Trophoblast cell (in vitro differentiated cells and primary cell): ENCODE measurements around the gene CYTH1.

Source experiments
- DNase-seq, 2 donors: peaks; one replicate each; pipeline ENCODE4 v3.0.0-alpha.2; 2016
- H2AFZ ChIP-seq: 2 replicates; pipeline ENCODE4 v1.6.1; 2013; ENCODE audit warnings: low read length, moderate library complexity, mild to moderate bottlenecking; ENCODE audit not compliant: insufficient read depth, poor library complexity
- H2AK5ac ChIP-seq: 2 replicates; pipeline ENCODE4 v1.6.1; 2013; ENCODE audit warnings: mild to moderate bottlenecking, low read length
- H2BK120ac ChIP-seq: 2 replicates; pipeline ENCODE4 v1.6.1; 2013; ENCODE audit warnings: low read length, mild to moderate bottlenecking, moderate library complexity; ENCODE audit not compliant: insufficient read depth, poor library complexity
- H2BK12ac ChIP-seq: 2 replicates; pipeline ENCODE4 v1.6.1; 2013; ENCODE audit warnings: mild to moderate bottlenecking, low read length, moderate library complexity
- H2BK5ac ChIP-seq: 2 replicates; pipeline ENCODE4 v1.6.1; 2013; ENCODE audit warnings: low read length, low read depth, moderate library complexity, mild to moderate bottlenecking; ENCODE audit not compliant: poor library complexity
- H3K14ac ChIP-seq: 2 replicates; pipeline ENCODE4 v1.6.1; 2013; ENCODE audit warnings: mild to moderate bottlenecking, low read length
- H3K18ac ChIP-seq: 2 replicates; pipeline ENCODE4 v1.6.1; 2013; ENCODE audit warnings: mild to moderate bottlenecking, low read length
- H3K23ac ChIP-seq: 2 replicates; pipeline ENCODE4 v1.6.1; 2013; ENCODE audit warnings: low read length
- H3K27ac ChIP-seq: 2 replicates; pipeline ENCODE4 v1.5.1; 2013; ENCODE audit warnings: low read depth, mild to moderate bottlenecking, inconsistent platforms, low read length, moderate library complexity
- H3K27me3 ChIP-seq: 2 replicates; pipeline ENCODE4 v1.6.1; 2013; ENCODE audit warnings: inconsistent platforms, mild to moderate bottlenecking, low read length, moderate library complexity; ENCODE audit not compliant: insufficient read depth
- H3K36me3 ChIP-seq, 2 experiments: 1 replicate in 1 of 2; 2 replicates in 1 of 2; pipeline ENCODE4 v1.6.1; 2013; ENCODE audit warnings: low read length in 2 of 2, mild to moderate bottlenecking in 2 of 2, moderate library complexity in 1 of 2; ENCODE audit not compliant: insufficient read depth in 2 of 2, control insufficient read depth in 1 of 2
- H3K4ac ChIP-seq: 2 replicates; pipeline ENCODE4 v1.6.1; 2013; ENCODE audit warnings: low read depth, mild to moderate bottlenecking, low read length, moderate library complexity
- H3K4me1 ChIP-seq, 2 experiments: 1 replicate in 1 of 2; 2 replicates in 1 of 2; pipeline ENCODE4 v1.6.1; 2013; ENCODE audit warnings: low read length in 2 of 2, mild to moderate bottlenecking in 2 of 2, moderate library complexity in 1 of 2; ENCODE audit not compliant: insufficient read depth in 2 of 2, control insufficient read depth in 1 of 2
- H3K4me2 ChIP-seq: 2 replicates; pipeline ENCODE4 v1.6.1; 2013; ENCODE audit warnings: inconsistent platforms, mild to moderate bottlenecking, low read length, moderate library complexity
- H3K4me3 ChIP-seq: 2 replicates; pipeline ENCODE4 v1.5.1; 2013; ENCODE audit warnings: mild to moderate bottlenecking, low read depth, low read length, inconsistent platforms
- H3K79me1 ChIP-seq: one replicate; pipeline ENCODE4 v1.6.1; 2013; ENCODE audit warnings: low read length
- H3K79me2 ChIP-seq: 2 replicates; pipeline ENCODE4 v1.6.1; 2013; ENCODE audit warnings: low read length, mild to moderate bottlenecking; ENCODE audit not compliant: control insufficient read depth, insufficient read depth, poor library complexity
- H3K9ac ChIP-seq: 2 replicates; pipeline ENCODE4 v1.6.1; 2013; ENCODE audit warnings: mild to moderate bottlenecking, low read length
- H3K9me3 ChIP-seq: 2 replicates; pipeline ENCODE4 v1.6.1; 2013; ENCODE audit warnings: low read depth, mild to moderate bottlenecking, control low read depth, inconsistent platforms, low read length; ENCODE audit not compliant: insufficient read depth
- H4K12ac ChIP-seq: 2 replicates; pipeline ENCODE4 v1.6.1; 2013; ENCODE audit warnings: low read depth, mild to moderate bottlenecking, low read length, moderate library complexity
- H4K8ac ChIP-seq: 2 replicates; pipeline ENCODE4 v1.6.1; 2013; ENCODE audit warnings: low read depth, mild to moderate bottlenecking, low read length, moderate library complexity
- H4K91ac ChIP-seq: one replicate; pipeline ENCODE4 v1.6.1; 2013; ENCODE audit warnings: low read depth, mild to moderate bottlenecking, low read length, moderate library complexity
- WGBS: extraction: QIAGEN DNeasy Blood & Tissue Kit; methylation state at CpG from one replicate; pipeline ENCODE4 v1.1.7; 2013; ENCODE audit warnings: missing lambda C conversion rate; ENCODE audit not compliant: insufficient read length, insufficient coverage; ENCODE audit errors: extremely low coverage; 5-methylcytosine and 5-hydroxymethylcytosine counted together

The CYTH1 gene

DNA sequence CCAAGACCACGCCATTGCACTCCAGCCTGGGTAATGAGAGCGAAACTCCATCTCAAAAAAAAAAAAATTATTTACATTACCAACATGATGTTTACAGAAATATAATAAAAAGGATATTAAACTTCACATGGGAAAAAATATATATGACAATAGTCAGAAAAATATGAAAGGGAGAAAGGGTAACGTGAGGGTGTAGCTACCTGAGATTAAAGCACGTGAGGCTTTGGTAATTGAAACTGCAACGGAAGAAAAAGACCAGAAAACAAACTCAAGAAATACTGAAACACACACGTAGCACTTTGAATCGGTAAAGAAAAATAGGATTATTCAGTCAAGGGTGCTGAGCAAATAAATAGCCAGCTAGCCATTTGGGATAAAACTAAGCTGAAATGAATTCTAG, 53.6 kb downstream of the CYTH1 start:
- H3K18ac ChIP-seq = no peak overlapping the region
- no peaks in the 10 kb centered on the region for H3K36me3 ChIP-seq
- no peak overlapping the region for H3K27ac ChIP-seq
- H3K23ac ChIP-seq = no peak overlapping the region
- no peaks in the 10 kb centered on the region for H3K27me3 ChIP-seq
- DNase-seq = no peak
- H4K8ac ChIP-seq = no peak overlapping the region
- H4K91ac ChIP-seq = no peak overlapping the region
- H3K4ac ChIP-seq = no peak overlapping the region
- H3K79me2 ChIP-seq = no peaks in the 10 kb centered on the region
- no peak overlapping the region for H3K14ac ChIP-seq
- no peak overlapping the region for H2BK12ac ChIP-seq
- H3K9ac ChIP-seq = no peak overlapping the region
- WGBS = no CpG with 5 or more reads among the region's 7 CpGs
- H3K4me1 ChIP-seq = peaks cover 3 to 10% of the 10 kb centered on the region in 2 experiments
- H2BK120ac ChIP-seq = no peak overlapping the region
- H3K9me3 ChIP-seq = no peaks in the 10 kb centered on the region
- no peak overlapping the region for H4K12ac ChIP-seq
- H3K79me1 ChIP-seq = no peaks in the 10 kb centered on the region
- no peak overlapping the region for H3K4me2 ChIP-seq
- no peak overlapping the region for H2AFZ ChIP-seq
- no peak overlapping the region for H2BK5ac ChIP-seq
- no peak overlapping the region for H3K4me3 ChIP-seq
- no peak overlapping the region for H2AK5ac ChIP-seq

DNA sequence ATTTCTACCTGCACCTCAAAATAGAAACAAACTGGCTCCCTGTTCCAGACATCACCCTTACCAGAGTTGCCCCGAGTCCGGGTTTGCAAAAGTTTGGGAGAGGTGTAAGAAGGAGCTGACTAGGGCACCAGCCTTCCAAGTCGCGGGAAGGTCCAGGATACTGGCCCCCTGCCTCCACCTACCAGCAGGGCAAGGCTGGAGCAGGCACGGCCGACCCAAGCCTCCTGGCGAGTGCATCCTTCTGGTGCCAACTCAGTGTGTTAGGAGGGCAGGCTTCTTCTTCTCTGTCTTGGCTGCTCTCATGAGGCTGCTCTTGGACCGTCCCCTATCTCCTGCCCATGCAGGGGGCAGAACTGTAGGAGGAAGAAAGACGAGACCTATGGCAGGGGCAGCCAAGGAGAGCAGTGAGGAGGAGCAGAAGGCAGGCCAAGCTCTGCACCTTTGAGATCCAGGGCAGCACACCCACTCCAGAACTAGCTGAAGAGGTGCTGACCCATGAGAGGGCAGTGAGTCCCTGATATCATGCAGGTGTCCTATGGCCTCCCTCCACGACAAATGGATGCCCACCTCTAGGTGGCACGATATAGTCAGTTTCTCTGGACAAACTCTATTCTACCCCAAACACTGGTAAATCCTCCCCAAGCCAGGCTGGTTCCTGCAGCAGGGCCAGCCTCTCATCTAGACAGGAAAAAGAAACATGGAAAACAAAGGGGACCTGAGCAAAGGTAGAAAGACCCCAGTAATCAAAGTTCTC, 54.4 kb downstream of the CYTH1 start:
- Histone ChIP-seq H2BK5ac (no peak overlapping the region), H2BK120ac (no peak overlapping the region), H3K9ac (no peak overlapping the region), H3K36me3 (no peaks in the 10 kb centered on the region), H3K4me1 (peaks cover 7 to 15% of the 10 kb centered on the region in 2 experiments), H4K12ac (no peak overlapping the region), H4K8ac (no peak overlapping the region), H3K14ac (no peak overlapping the region), H3K79me2 (no peaks in the 10 kb centered on the region), H3K27me3 (no peaks in the 10 kb centered on the region), H3K79me1 (no peaks in the 10 kb centered on the region), H2BK12ac (no peak overlapping the region), H3K9me3 (no peaks in the 10 kb centered on the region), H3K23ac (no peak overlapping the region), H2AFZ (no peak overlapping the region), H3K4me3 (no peak overlapping the region), H3K4me2 (no peak overlapping the region), H3K18ac (no peak overlapping the region), H4K91ac (no peak overlapping the region), H3K4ac (no peak overlapping the region), H2AK5ac (no peak overlapping the region), H3K27ac (no peak overlapping the region)
- WGBS = no CpG with 5 or more reads among the region's 11 CpGs
- no peak for DNase-seq

DNA sequence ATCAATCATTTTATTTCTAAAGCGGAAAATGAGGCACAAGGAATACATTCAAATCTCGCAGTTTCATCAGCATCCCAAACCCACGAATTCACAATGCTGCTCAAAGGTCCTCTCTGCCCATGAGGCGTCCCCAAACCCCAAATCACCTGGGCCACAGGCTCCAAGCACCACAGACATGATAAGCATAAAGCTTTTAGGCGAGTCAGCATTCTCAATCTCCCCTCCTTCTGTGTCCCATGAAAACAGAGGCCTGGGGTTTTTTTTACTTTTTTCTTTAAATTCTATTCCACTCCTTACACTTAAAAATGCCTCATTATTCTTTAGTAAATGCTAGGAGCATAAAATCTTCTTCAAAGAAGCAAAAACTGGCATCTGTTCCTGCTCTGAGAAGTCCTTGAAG, 55.0 kb downstream of the CYTH1 start:
- no peak overlapping the region for H4K91ac ChIP-seq
- H3K4ac ChIP-seq = no peak overlapping the region
- H4K12ac ChIP-seq = no peak overlapping the region
- H2BK5ac ChIP-seq = no peak overlapping the region
- no peaks in the 10 kb centered on the region for H3K9me3 ChIP-seq
- H3K27me3 ChIP-seq = no peaks in the 10 kb centered on the region
- H3K36me3 ChIP-seq = no peaks in the 10 kb centered on the region
- no peak overlapping the region for H3K27ac ChIP-seq
- DNase-seq = no peak
- no peaks in the 10 kb centered on the region for H3K79me2 ChIP-seq
- no peak overlapping the region for H2BK120ac ChIP-seq
- peaks cover 7 to 15% of the 10 kb centered on the region in 2 experiments for H3K4me1 ChIP-seq
- no peak overlapping the region for H3K9ac ChIP-seq
- no peak overlapping the region for H3K4me3 ChIP-seq
- no peak overlapping the region for H2AK5ac ChIP-seq
- no peak overlapping the region for H4K8ac ChIP-seq
- H3K79me1 ChIP-seq = no peaks in the 10 kb centered on the region
- no peak overlapping the region for H2AFZ ChIP-seq
- no peak overlapping the region for H2BK12ac ChIP-seq
- WGBS = no CpG with 5 or more reads among the region's 5 CpGs
- no peak overlapping the region for H3K14ac ChIP-seq
- no peak overlapping the region for H3K18ac ChIP-seq
- H3K23ac ChIP-seq = no peak overlapping the region
- H3K4me2 ChIP-seq = no peak overlapping the region

DNA sequence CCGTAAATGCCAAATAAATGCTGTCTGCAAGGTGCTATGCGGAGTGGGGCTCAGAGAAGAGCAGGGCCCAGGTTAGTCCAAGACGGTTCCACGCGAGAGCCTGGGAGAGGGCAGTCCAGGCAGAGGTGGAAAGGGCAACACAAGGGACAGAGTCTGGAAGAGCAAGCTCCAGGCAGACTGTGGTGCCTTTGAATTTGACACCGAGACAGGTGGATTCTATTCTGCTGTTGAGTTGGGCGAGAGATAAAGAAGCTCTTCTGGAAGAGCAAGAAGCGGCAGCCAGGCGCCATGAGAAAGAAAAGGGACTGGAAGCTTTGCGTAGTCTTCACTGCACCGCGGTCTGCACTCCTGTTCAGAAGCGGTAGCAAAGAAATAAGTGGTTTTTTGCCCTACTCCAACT, 55.6 kb downstream of the CYTH1 start:
- no peak overlapping the region for H3K14ac ChIP-seq
- H4K91ac ChIP-seq = no peak overlapping the region
- no peaks in the 10 kb centered on the region for H3K36me3 ChIP-seq
- H3K4ac ChIP-seq = no peak overlapping the region
- no peak overlapping the region for H2BK5ac ChIP-seq
- no peaks in the 10 kb centered on the region for H3K79me1 ChIP-seq
- no CpG with 5 or more reads among the region's 13 CpGs for WGBS
- H3K18ac ChIP-seq = no peak overlapping the region
- H3K23ac ChIP-seq = no peak overlapping the region
- no peak overlapping the region for H2AFZ ChIP-seq
- no peak overlapping the region for H4K8ac ChIP-seq
- no peaks in the 10 kb centered on the region for H3K79me2 ChIP-seq
- no peak for DNase-seq
- H2BK12ac ChIP-seq = no peak overlapping the region
- H2BK120ac ChIP-seq = no peak overlapping the region
- no peak overlapping the region for H3K4me2 ChIP-seq
- H4K12ac ChIP-seq = no peak overlapping the region
- H3K9me3 ChIP-seq = no peaks in the 10 kb centered on the region
- H2AK5ac ChIP-seq = no peak overlapping the region
- H3K27me3 ChIP-seq = no peaks in the 10 kb centered on the region
- H3K4me3 ChIP-seq = no peak overlapping the region
- no peak overlapping the region for H3K27ac ChIP-seq
- H3K4me1 ChIP-seq = peaks cover 7 to 15% of the 10 kb centered on the region in 2 experiments
- no peak overlapping the region for H3K9ac ChIP-seq
